Stimulated activated CD4-positive, alpha-beta T cell treated with anti-CD3 and anti-CD28 coated beads, Interleukin-15, amount 100 ng/mL, for 24 hours (primary cell): ENCODE results near the gene DYTN.
"Not testable (repeated sequence)": the region's sequence is repeated elsewhere in the genome, so short reads cannot be mapped to it uniquely, and the experiment has no call there.

Experiments used
- DNase-seq: peaks from one replicate; pipeline ENCODE4 v3.0.0-alpha.2; 2020

The DYTN gene

GRCh38 chr2:206718296-206718695 is at the start of gene DYTN:
Gene DYTN, minus strand, starts transcription at chr2:206718396. Its CDS starts 117 bp downstream, at chr2:206718279.
- no peak for DNase-seq

- no peak for DNase-seq
Measured at GRCh38 chr2:206766057-206766930, 48.1 kb upstream of the DYTN start.

- DNase-seq, result peak; percentile 91
Measured at GRCh38 chr2:206765242-206766056, 47.3 kb upstream of the DYTN start, which contains the start of the genes FASTKD2 and MDH1B. Gene FASTKD2, plus strand, starts transcription at chr2:206765606. Its CDS starts 1,088 bp downstream, at chr2:206766694. Gene MDH1B, minus strand, starts transcription at chr2:206765328. Its CDS starts 57 bp downstream, at chr2:206765271.

GRCh38 chr2:206764673-206765241 is 46.6 kb upstream of the DYTN start:
- DNase-seq, result no peak

- DNase-seq, result no peak
Measured at GRCh38 chr2:206756816-206757215, 38.6 kb upstream of the DYTN start.

- no peak for DNase-seq
Measured at GRCh38 chr2:206740800-206741199, 22.6 kb upstream of the DYTN start.

GRCh38 chr2:206739271-206739670 is 21.1 kb upstream of the DYTN start:
- no peak for DNase-seq

- peak; percentile 12 for DNase-seq
Measured at GRCh38 chr2:206736935-206737334, 18.7 kb upstream of the DYTN start.

GRCh38 chr2:206733341-206733740 is 15.1 kb upstream of the DYTN start:
- DNase-seq, result no peak

- peak; percentile 7 for DNase-seq
Measured at GRCh38 chr2:206728277-206729199, 10.3 kb upstream of the DYTN start.

- DNase-seq, result no peak
Measured at GRCh38 chr2:206727287-206727686, 9.1 kb upstream of the DYTN start.

GRCh38 chr2:206723288-206723687 is 5.1 kb upstream of the DYTN start:
- no peak for DNase-seq

GRCh38 chr2:206721256-206721920 is 3.2 kb upstream of the DYTN start:
- DNase-seq, result no peak

GRCh38 chr2:206716623-206717022 is 1.6 kb downstream of the DYTN start:
- no peak for DNase-seq

- not testable (repeated sequence) for DNase-seq
Measured at GRCh38 chr2:206715183-206715582, 3.0 kb downstream of the DYTN start.

- no peak for DNase-seq
Measured at GRCh38 chr2:206713746-206714145, 4.5 kb downstream of the DYTN start.

GRCh38 chr2:206708286-206708685 is 9.9 kb downstream of the DYTN start:
- DNase-seq, result no peak

- DNase-seq, result no peak
Measured at GRCh38 chr2:206707164-206707701, 11.0 kb downstream of the DYTN start.

GRCh38 chr2:206701952-206702605 is 16.1 kb downstream of the DYTN start:
- DNase-seq, result no peak

GRCh38 chr2:206700156-206700555 is 18.0 kb downstream of the DYTN start:
- DNase-seq, result no peak

GRCh38 chr2:206698811-206699210 is 19.4 kb downstream of the DYTN start:
- no peak for DNase-seq
